Daoy (cell line): ENCODE data around the gene NOXO1. TPM values are rescaled to one million over a fixed set of nuclear protein-coding genes. Genes with fewer than 3 reads are reported as not detected.
"Not testable (repeated sequence)": the region's sequence is repeated elsewhere in the genome, so short reads cannot be mapped to it uniquely, and the experiment has no call there.

Source experiments
- DNase-seq: peaks from one replicate; pipeline ENCODE4 v3.0.0-alpha.2; 2015; ENCODE audit warnings: low read depth
- total RNA-seq: library from RNA; depleted of rRNA; stranded (reverse); fragments of >200 nt; shearing (Covaris generic); gene quantifications from 2 replicates; pipeline ENCODE4 v1.2.3, GENCODE V29; 2014; rRNA removed

The NOXO1 gene
- total RNA-seq, 1 experiment from 2014 or later: not detected

DNA sequence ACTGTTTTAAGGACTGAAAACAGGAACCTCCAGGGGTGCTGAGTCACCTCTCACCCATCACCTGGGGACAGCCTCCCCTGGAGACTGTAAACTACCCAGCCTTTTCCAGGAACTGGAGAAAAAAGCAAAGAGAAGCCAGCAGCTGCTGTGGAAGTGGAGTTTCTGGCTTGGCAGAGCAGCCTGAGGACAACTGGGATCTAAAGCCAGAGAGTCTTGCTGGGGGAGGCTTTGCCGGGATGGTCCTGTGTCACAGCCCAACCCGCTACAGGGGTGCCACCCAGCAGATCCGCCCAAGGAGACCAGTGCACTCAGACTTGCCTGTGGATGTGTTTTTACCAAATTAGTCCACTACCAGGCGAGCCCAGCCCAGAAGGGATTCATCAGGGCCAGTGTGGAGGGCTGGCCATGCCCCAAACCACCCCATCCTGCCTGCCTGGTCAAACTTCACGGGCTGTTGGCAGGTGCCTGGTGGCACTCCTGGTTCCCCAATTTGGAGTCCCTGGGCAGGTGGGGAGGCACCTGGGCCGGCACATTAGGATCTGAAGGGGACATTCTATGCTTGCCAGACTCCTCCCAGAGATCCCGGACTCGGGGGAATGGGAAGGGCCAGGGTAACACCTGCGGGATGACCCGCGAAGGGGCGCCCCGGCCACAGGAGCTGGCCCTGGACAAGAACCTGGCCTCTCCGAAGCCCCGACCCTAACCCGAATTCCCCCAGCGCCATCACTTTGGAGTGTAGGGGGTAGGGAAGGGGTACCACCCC lies 39.0 kb downstream of the NOXO1 start:
- DNase-seq: peak; percentile 59

DNA sequence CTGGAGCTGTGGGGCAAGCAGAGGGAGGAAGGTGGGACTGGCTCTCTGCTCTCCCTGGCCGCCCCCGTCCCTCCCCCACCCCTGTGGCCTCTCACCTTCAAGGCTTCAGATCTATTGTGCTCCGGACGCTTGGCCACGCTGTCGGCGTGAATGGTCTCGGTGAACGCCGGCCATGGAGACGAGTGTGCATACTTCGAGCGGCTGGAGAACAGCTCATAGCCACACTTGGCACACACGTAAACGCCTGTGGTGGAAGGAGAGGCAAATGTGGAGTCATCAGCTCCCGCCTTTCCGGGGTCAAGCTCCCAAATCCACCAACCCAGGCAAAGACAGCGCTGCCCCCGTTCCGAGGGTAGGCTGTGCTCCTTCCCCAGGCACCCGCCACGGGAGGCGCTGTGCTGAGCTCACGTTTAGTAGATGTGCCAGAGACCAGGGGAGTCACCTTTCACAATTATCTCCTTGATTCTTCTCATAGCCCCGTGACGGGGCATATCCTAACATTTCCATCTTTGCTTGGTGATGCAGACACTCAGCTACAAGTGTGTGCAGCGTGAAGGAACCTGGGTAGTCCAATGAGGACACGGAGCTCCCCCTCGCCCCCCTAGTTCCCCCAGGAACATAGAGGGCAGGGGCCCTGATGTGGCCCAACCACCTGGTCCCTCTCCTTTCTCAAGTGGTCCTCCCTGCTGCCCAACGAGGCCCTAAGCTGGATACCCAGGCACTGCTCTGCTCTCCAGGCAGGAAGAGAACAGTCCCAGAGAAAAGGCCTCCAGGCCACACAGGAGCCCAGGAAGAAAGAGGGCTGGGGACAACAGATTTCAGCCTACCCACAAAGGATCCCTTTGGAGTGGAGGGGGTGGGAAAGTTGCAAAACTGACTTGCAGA lies 39.9 kb downstream of the NOXO1 start:
- DNase-seq: peak; percentile 91

DNA sequence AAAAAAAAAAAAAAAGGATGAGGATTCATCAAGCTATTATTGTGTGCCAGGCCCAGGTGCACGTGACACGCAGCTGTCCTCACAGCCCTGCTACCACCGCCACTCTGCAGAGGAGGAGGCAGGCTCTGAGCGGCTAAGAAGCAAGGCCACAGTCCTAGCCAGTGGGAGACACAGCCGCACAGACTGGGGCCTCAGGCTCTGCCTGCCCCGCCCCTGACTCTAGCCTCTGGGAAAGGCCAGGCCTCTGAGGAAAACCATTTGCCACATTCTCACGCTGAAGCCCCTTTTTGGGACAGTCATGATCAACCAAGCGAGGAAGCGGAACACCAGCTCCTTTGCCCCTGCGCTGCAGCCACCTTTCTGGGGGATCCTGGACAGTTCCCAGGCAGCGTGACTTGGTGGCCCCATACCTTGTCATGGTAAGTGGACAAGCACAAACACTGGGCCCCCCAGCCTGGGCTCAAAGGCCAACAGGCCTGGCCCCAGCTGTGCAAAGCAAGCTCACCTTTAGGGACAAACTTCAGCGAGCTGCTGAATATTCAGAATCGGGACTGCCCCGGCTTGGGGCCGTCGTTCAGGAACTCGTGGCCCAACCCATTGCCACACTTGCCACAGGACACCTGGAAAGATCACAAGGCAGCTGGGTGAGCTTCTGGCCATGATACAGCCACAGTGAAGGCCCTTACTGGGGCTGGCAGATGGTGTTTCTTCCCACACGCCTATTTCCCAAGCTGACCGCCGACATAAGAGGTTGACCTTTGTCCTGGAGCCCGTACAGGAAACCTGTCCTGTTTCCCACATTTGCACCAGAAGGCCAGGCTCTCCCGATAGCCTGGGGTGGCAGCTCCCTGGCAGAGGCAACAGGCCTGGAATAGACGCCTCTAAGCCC lies 40.8 kb downstream of the NOXO1 start:
- DNase-seq: no peak

DNA sequence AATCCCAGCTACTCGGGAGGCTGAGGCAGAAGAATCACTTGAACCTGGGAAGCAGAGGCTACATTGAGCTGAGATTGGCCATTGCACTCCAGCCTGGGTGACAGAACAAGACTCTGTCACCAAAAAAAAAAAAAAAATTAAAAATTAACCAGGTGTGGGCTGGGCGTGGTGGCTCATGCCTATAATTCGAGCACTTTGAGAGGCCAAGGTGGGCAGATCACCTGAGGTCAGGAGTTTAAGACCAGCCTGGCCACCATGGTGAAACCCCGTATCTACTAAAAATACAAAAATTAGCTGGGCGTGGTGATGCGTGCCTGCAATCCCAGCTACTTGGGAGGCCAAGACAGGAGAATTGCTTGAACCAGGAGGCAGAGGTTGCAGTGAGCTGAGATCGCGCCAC lies 41.4 kb downstream of the NOXO1 start:
- not testable (repeated sequence) for DNase-seq

DNA sequence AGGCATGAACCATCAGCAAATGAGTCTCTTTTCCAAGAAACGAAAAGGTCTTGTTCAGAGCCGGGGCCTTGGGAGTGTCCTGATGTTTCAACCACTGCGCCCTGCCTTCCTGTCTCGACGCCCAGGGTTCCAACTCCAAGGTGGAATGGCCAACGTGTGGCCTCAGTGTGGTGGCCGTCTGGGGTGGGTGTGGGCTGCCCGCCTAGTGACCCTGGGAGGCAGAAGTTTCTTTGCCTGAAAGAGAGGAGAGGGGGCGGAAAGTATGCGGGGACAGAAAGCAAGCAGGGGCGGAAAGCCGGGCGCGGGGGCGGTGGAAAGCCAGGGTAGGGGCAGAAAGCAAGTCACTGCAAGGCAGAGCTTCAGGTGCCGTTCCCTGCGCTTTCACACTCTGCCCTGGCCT lies 42.4 kb downstream of the NOXO1 start:
- no peak for DNase-seq

DNA sequence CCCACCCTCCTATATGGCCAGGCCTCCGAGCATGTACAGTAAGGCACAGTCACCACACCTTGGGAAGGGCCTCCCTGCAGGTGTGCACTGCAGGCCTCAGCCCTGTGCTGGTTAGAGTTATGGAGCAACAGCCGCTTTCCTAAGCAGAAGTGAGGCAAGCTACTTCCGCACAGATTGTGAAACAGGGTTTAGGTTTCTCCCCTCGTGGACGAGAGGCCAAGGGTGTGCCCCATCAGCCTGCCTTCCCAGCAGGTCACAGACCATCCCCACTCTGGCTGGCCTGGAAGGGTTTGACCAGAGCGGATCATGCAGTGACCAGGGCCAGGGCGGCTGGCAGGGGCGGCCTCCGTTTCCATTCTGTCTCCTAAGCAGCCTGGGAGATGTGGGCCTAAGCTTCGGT lies 43.0 kb downstream of the NOXO1 start:
- no peak for DNase-seq

DNA sequence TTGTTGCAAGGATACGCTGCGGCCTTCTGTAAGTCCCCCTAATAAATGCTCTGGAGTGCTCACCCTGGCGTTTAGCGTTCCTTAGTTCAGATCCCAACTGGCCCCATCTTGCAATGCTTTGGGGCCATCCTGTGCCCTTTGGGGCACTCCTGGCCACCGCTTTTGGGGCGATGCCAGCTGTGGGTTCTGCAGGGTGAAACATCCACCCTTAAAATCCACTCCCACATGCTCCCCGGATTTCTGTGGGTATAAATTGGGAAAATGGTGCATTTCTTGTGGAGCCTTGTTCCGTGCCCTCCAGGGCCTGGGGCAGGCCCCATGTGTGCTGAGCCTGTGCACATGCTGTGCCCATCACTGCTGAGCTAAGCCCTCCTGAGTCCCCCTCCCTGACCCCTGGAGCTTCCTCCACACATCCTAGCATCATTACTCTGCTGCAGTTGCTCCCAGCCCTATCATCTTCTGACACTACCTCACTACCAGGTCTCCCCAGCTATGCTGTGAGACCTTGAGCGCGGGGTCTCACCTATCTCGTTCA lies 44.3 kb downstream of the NOXO1 start:
- DNase-seq: no peak

DNA sequence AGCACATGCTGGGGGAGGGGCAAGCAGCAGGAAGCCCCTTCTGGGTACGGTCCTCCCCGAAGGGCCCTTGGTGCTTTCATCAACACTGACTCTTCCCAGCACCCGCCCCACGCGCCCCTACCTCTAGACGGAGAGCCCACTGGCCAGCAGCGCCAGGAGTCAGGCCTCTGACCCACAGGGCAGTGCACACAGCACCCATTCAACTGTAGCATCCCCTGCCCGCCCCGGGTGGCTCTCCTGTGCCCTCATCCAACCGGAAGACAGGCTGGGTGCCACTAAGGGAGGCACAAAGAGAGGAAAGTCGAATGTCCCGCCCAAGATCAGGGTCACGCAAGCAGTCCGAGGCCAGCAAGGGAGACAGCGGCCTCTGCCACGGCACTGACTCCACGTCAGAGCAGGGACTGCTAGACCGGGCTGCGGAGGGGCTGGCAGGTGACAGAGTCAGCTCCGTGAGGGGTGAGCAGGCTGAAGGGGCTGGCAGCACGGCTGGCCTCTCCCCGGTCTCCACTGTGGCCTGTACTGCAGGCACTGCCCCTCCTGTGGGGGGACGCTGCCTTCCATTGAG lies 48.1 kb downstream of the NOXO1 start:
- DNase-seq: no peak

DNA sequence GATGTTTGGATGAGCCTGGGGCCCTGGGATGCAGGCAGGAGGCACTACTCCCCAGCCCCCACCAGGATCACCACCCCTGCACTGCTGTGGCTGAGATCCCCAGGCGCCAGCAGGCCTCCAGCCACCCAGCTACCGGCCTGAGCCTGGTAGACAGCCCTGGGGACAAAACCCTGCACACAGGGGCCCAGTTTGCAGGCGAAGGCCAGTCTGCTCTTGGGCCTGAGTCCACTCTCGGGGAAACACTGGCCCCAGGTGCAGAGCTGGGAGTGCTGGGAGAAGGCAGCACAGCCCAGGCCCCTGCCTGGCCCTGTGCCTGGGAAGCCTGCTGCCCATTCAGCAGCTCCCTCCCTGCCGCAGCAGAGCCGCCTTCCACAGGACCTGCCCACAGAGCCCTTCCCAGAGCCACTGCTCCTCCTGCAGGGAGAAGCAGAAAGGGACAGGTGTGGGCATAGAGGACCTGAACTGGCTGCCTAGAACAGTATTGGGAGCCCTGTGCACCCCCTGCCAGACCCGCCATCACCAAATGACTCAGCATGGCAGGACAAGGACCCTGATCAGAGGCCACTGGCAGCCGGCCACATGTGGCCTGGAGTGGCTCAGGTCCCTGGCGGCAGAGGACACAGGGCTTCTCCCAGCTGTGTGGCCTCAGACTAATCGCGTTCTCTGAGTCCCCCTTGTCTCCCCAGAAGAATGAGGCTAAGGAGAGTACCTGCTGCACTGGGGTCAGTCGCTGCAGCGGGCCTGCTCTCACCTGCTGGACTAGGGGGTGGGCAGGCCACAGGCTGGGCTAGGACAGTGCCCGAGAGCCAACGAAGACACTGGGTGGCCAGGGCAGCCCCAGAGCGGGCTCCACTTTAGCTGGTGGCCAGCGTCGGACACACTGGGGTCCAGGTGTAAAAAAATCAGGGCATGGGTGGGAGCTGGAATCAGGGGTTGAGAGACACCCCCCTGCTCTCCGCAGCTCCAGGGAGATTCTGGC lies 48.9 kb downstream of the NOXO1 start:
- DNase-seq: no peak

DNA sequence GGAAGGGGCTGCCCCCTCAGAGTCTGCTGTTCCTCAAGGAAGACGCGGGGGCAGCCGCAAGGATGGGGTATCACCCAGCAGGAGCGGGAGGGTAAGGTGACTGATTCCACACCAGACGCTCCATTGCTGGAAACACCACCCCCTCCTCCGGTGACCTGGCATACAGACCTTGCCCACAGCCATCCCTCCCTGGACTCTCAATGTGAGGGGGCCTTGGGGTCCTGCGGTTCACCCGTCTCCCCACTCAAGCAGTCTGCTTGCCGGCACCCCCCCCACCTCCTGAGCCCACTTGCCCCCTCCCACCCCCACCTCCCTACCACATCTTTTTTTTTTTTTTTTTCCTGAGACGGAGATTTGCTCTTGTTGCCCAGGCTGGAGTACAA lies 50.9 kb downstream of the NOXO1 start:
- DNase-seq: no peak

DNA sequence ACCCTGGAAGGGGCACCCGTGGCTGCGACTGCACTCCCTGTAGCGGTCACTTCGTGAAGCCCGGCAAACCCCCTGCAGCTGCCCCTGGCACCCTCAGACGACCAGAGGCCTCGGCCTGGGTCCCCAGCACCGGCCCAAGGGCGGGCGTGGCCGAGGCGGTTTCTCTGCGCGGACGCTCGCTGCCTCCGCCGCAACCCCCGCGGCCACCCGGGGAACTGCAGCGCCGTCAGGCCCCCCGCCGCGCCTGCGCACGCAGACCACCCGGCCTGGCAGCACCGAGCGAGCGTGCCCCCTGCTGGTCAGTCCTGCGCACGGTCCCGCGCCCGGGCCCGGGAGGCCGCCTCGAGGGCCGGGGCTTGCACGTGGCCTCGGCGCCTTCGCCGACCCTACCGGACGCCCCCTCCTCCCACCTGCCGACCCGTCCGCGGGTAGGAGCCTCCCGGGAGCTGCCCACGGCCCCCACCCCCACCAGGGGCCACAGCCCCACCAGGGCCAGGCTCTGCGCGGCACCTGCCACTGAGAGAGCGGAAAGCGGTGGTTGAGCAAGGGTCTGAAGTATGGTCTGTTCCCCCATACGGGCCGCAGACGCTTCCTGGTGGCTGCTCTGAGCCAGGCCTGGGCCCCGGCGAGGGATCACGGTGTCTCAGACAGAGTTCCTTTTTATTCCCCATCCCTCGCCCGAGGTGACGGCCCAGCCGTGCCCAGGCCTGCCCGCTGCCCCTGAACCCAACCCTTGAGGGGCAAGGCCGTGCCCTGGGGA lies 51.5 kb downstream of the NOXO1 start:
- DNase-seq: peak; percentile 86

DNA sequence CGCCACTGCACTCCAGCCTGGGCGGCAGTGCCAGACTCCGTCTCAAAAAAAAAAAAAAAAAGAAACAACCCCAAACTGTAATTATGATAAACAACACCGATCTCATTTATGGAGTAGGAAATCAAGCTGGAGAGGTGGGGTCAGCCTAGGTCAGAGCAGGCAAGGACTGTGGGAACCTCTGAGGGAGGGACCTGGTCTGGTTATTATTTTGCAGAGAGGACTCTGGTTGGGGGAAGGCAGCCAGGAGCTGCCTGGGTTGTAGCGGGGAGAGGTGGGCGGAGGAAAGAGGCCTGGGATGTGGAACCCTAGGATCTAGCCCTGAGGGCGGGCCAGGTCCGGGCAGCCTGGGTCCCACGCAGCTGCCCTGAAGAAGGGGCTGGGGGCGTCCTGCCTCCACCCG lies 52.2 kb downstream of the NOXO1 start:
- DNase-seq: no peak

Other genes starting within 250 kb of the NOXO1 start
- gene NME3, start 209.9 kb downstream of the NOXO1 start, total RNA-seq: 16.5 and 28.0 TPM in 2 replicates
- gene EME2, start 208.7 kb downstream of the NOXO1 start, total RNA-seq: 8.6 and 10.1 TPM in 2 replicates
- gene MRPS34, start 208.3 kb downstream of the NOXO1 start, total RNA-seq: 153 and 201 TPM in 2 replicates
- gene SPSB3, start 198.9 kb downstream of the NOXO1 start, total RNA-seq: 20.2 and 21.7 TPM in 2 replicates
- gene NUBP2, start 198.5 kb downstream of the NOXO1 start, total RNA-seq: 75.7 and 97.2 TPM in 2 replicates
- gene IGFALS, start 187.8 kb downstream of the NOXO1 start, total RNA-seq: not detected in 2 replicates
- 23.5 and 28.2 TPM in 2 replicates for gene HAGH, start 154.6 kb downstream of the NOXO1 start, total RNA-seq
- 26.6 and 50.7 TPM in 2 replicates for gene FAHD1, start 154.3 kb downstream of the NOXO1 start, total RNA-seq
- not detected in 2 replicates for gene MEIOB, start 109.3 kb downstream of the NOXO1 start, total RNA-seq
- gene HS3ST6, start 63.1 kb downstream of the NOXO1 start, total RNA-seq: not detected in 2 replicates
- 36.6 and 49.1 TPM in 2 replicates for gene MSRB1, start 38.3 kb downstream of the NOXO1 start, total RNA-seq
- gene RPL3L, start 26.8 kb downstream of the NOXO1 start, total RNA-seq: not detected in 2 replicates
- 147 and 156 TPM in 2 replicates for gene NDUFB10, start 21.9 kb downstream of the NOXO1 start, total RNA-seq
- 1,645 and 2,369 TPM in 2 replicates for gene RPS2, start 16.6 kb downstream of the NOXO1 start, total RNA-seq
- gene RNF151, start 14.6 kb downstream of the NOXO1 start, total RNA-seq: not detected in 2 replicates
- 49.5 and 49.6 TPM in 2 replicates for gene TBL3, start 9.4 kb downstream of the NOXO1 start, total RNA-seq
- gene GFER, start 2.7 kb upstream of the NOXO1 start, total RNA-seq: 22.7 and 29.7 TPM in 2 replicates
- 0.29 TPM in 1 of 2 replicates, not detected in the other for gene SYNGR3, start 8.5 kb upstream of the NOXO1 start, total RNA-seq
- 19.8 and 21.6 TPM in 2 replicates for gene ZNF598, start 28.4 kb upstream of the NOXO1 start, total RNA-seq
- 0.46 and 1.5 TPM in 2 replicates for gene NPW, start 38.3 kb upstream of the NOXO1 start, total RNA-seq
- 38.1 and 41.8 TPM in 2 replicates for gene NHERF2, start 45.4 kb upstream of the NOXO1 start, total RNA-seq
- 29.3 and 39.4 TPM in 2 replicates for gene NTHL1, start 66.4 kb upstream of the NOXO1 start, total RNA-seq
- gene TSC2, start 66.5 kb upstream of the NOXO1 start, total RNA-seq: 31.4 and 34.1 TPM in 2 replicates
- 12.0 and 46.5 TPM in 2 replicates for gene PKD1, start 154.4 kb upstream of the NOXO1 start, total RNA-seq
- gene RAB26, start 167.2 kb upstream of the NOXO1 start, total RNA-seq: 0.11 and 0.21 TPM in 2 replicates
- 43.4 and 45.5 TPM in 2 replicates for gene TRAF7, start 174.3 kb upstream of the NOXO1 start, total RNA-seq
- 0.06 TPM in 1 of 2 replicates, not detected in the other for gene CASKIN1, start 215.1 kb upstream of the NOXO1 start, total RNA-seq
- 12.1 and 19.3 TPM in 2 replicates for gene MLST8, start 224.0 kb upstream of the NOXO1 start, total RNA-seq
- 0.68 and 1.9 TPM in 2 replicates for gene BRICD5, start 229.4 kb upstream of the NOXO1 start, total RNA-seq
- 16.9 and 21.8 TPM in 2 replicates for gene PGP, start 233.4 kb upstream of the NOXO1 start, total RNA-seq
- gene E4F1, start 242.1 kb upstream of the NOXO1 start, total RNA-seq: 20.5 and 20.8 TPM in 2 replicates